C4-2B (cell line): ENCODE results near the gene COG5.

Experiments used
- CTCF ChIP-seq: fragments of 450-650 bp; conservative IDR thresholded peaks from 2 replicates; pipeline ENCODE4 v1.5.1; 2017; ENCODE audit warnings: mild to moderate bottlenecking
- ZFX ChIP-seq: fragments of 450-650 bp; IDR thresholded peaks from 2 replicates; pipeline ENCODE4 v1.6.1; 2017

- TF ChIP-seq CTCF (no peak), ZFX (no peak)
Measured at GRCh38 chr7:107472116-107472515, 91.6 kb downstream of the COG5 start.
